Hepatocyte (in vitro differentiated cells): Measurements from ENCODE around the gene MTG2. TPM values are rescaled to one million over a fixed set of nuclear protein-coding genes. Genes with fewer than 3 reads are reported as not detected.

Experiments
- DNase-seq: peaks from one replicate; pipeline ENCODE4 v3.0.0-alpha.2; 2016; ENCODE audit warnings: low spot score
- H2AFZ ChIP-seq: fragments of 200-600 bp; sonication (generic); 2 replicates; pipeline ENCODE4 v1.6.0; 2016; ENCODE audit warnings: antibody characterized with exemption, mild to moderate bottlenecking
- H3K27ac ChIP-seq: fragments of 200-600 bp; sonication (generic); 2 replicates; pipeline ENCODE4 v1.5.1; 2016; ENCODE audit warnings: mild to moderate bottlenecking
- H3K27me3 ChIP-seq: fragments of 200-600 bp; sonication (generic); 2 replicates; pipeline ENCODE4 v1.6.1; 2016
- H3K36me3 ChIP-seq: fragments of 200-600 bp; sonication (generic); replicated peaks from 2 replicates; pipeline ENCODE4 v1.5.1; 2016; ENCODE audit warnings: low read depth; ENCODE audit not compliant: insufficient read depth
- H3K4me1 ChIP-seq: fragments of 200-600 bp; sonication (generic); 2 replicates; pipeline ENCODE4 v1.5.1; 2016; ENCODE audit warnings: mild to moderate bottlenecking, moderate library complexity; ENCODE audit not compliant: insufficient read depth
- H3K4me2 ChIP-seq: fragments of 200-600 bp; sonication (generic); 2 replicates; pipeline ENCODE4 v1.6.0; 2016
- H3K4me3 ChIP-seq: fragments of 200-600 bp; sonication (generic); 2 replicates; pipeline ENCODE4 v1.5.1; 2016; ENCODE audit warnings: mild to moderate bottlenecking
- H3K79me2 ChIP-seq: fragments of 200-600 bp; sonication (generic); 2 replicates; pipeline ENCODE4 v1.6.0; 2017; ENCODE audit warnings: mild to moderate bottlenecking
- H3K9me2 ChIP-seq: fragments of 200-600 bp; sonication (generic); replicated peaks from 2 replicates; pipeline ENCODE4 v1.6.0; 2017; ENCODE audit warnings: mild to moderate bottlenecking; ENCODE audit not compliant: insufficient read depth
- H3K9me3 ChIP-seq: fragments of 200-600 bp; sonication (generic); 2 replicates; pipeline ENCODE4 v1.5.1; 2016; ENCODE audit warnings: low read depth, mild to moderate bottlenecking
- H4K20me1 ChIP-seq: fragments of 200-600 bp; sonication (generic); 2 replicates; pipeline ENCODE4 v1.6.0; 2016; ENCODE audit warnings: mild to moderate bottlenecking; ENCODE audit not compliant: insufficient read depth, poor library complexity, severe bottlenecking
- EZH2 ChIP-seq: fragments of 200-600 bp; sonication (generic); IDR thresholded peaks from 2 replicates; pipeline ENCODE4 v1.6.1; 2016; ENCODE audit warnings: antibody characterized with exemption, mild to moderate bottlenecking, borderline replicate concordance
- EZH2phosphoT487 ChIP-seq: fragments of 200-600 bp; sonication (generic); IDR thresholded peaks from one replicate; pipeline ENCODE4 v1.6.1; 2018; ENCODE audit warnings: antibody characterized with exemption, mild to moderate bottlenecking, low read depth, moderate library complexity; ENCODE audit not compliant: unreplicated experiment, severe bottlenecking
- whole genome bisulfite sequencing: methylation state at CpG from one replicate; pipeline ENCODE4 v1.1.6; 2016; ENCODE audit warnings: low lambda C conversion rate; ENCODE audit errors: missing lambda C conversion rate; 5-methylcytosine and 5-hydroxymethylcytosine counted together
- polyA plus RNA-seq: library from polyadenylated mRNA; unstranded; fragments of >200 nt; fragmentation: Nextera tagmentation; extraction: Ambion mirVana; gene quantifications from 2 replicates; pipeline ENCODE4 v1.2.1, GENCODE V29; 2016
- total RNA-seq: library from RNA; depleted of rRNA; stranded (reverse); fragments of >200 nt; gene quantifications from 2 replicates; pipeline ENCODE4 v1.2.3, GENCODE V29; 2014
- TF ChIP-seq, protein P1 (sequence below): fragments of 200-600 bp; sonication (generic); IDR thresholded peaks from 2 replicates; pipeline ENCODE4 v1.5.1; 2016; ENCODE audit warnings: antibody characterized with exemption, mild to moderate bottlenecking; ENCODE audit not compliant: poor library complexity

Gene MTG2
- total and polyA plus RNA-seq, 2 experiments from 2014 or later = 18.4 to 26.7 TPM

DNA sequence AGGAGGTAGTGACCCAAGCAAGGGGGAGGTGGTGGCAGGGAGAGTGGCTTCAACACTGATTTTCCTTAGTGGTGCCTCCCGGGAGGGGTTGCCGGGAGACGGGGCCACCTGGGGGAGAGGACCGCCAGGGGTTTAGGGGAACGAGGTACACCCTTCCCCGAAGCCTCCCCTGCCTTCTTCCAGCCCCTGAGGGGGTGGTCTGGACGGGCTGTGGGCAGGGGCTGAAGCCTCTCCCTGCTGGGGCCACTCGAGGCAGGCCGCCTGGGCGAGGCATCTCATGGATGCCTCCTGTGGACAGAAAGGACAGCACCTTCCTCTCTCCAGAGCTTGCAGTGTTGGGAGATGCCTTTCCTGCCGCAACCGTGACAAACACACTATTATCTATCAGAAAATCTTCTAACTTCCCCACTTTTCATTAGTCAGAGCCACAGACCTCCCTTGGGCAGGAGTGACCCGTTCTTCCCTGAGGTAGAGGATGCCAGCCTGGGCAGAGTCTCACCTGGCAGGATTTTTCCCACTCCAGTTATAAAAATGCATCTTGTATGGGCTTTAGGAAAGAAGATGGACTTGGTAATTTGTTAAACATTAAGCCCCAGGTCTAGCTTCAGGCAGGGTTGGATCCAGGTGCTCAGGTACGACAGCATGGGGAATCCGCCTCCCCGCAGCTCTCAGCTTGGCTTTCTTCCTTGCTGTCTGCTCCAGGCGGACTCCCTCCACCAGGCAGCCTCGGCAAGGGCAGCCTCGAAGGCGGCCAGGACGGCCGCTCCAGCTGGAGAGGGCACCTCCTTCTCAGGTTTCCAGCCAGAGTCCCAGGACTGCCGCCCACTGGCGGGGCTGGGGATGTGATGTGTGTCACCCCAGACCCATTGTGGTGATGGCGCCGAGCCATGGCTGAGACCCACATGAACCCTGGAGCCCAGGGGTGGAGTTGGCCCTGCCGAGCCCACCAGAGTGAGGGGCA, 26.2 kb downstream of the MTG2 start:
- WGBS = 58% methylated on average over 27 of the region's 27 CpGs
- Histone ChIP-seq H3K4me2 (no peak overlapping the region), H3K27ac (no peak overlapping the region), H3K9me3 (no peaks in the 10 kb centered on the region), H2AFZ (no peak overlapping the region), H3K4me3 (no peak overlapping the region), H3K79me2 (no peaks in the 10 kb centered on the region), H4K20me1 (no peaks in the 10 kb centered on the region), H3K27me3 (no peaks in the 10 kb centered on the region), H3K36me3 (no peaks in the 10 kb centered on the region), H3K9me2 (no peaks in the 10 kb centered on the region), H3K4me1 (no peaks in the 10 kb centered on the region)
- no peak for DNase-seq
- TF ChIP-seq, protein P1, sequence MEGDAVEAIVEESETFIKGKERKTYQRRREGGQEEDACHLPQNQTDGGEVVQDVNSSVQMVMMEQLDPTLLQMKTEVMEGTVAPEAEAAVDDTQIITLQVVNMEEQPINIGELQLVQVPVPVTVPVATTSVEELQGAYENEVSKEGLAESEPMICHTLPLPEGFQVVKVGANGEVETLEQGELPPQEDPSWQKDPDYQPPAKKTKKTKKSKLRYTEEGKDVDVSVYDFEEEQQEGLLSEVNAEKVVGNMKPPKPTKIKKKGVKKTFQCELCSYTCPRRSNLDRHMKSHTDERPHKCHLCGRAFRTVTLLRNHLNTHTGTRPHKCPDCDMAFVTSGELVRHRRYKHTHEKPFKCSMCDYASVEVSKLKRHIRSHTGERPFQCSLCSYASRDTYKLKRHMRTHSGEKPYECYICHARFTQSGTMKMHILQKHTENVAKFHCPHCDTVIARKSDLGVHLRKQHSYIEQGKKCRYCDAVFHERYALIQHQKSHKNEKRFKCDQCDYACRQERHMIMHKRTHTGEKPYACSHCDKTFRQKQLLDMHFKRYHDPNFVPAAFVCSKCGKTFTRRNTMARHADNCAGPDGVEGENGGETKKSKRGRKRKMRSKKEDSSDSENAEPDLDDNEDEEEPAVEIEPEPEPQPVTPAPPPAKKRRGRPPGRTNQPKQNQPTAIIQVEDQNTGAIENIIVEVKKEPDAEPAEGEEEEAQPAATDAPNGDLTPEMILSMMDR = no peak
- TF ChIP-seq EZH2 (no peak), EZH2phosphoT487 (no peak)

DNA sequence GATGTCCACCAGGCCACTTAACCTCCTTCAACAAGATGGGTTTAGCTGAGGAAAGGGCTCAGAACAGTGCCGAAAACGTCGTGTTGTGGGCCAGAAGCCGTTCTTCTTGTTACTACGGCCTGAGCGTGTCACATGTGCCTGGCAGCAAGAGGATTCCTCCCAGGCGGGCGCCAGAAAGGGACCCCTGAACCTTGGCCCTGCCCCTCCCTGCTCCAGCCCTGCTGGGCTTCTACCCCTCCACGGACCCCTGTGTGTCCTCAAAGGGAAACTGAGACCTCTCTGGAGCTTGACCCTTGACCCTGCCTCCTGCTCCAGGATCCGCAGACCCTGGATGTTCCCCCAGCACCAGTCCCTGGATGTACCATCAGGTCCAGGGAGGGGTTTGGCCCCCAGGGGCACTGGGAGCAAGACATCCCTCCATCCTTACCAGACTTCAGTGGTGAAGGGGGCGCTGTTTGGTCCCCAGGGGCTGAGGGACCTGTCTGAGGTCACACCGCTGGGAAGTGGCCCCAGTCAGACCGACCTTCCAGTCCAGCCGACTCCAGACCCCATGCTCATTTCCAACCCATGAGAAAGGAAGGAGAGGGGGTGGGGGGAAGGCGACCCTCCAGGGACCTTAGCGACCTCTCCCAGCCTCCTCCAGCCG, 27.1 kb downstream of the MTG2 start:
- Histone ChIP-seq H3K79me2 (no peaks in the 10 kb centered on the region), H3K9me3 (no peaks in the 10 kb centered on the region), H2AFZ (no peak overlapping the region), H3K4me1 (no peaks in the 10 kb centered on the region), H3K27ac (no peak overlapping the region), H3K9me2 (no peaks in the 10 kb centered on the region), H3K4me3 (no peak overlapping the region), H3K27me3 (peaks cover 7% of the 10 kb centered on the region), H3K4me2 (no peak overlapping the region), H3K36me3 (no peaks in the 10 kb centered on the region), H4K20me1 (no peaks in the 10 kb centered on the region)
- WGBS = 82% methylated on average over 17 of the region's 17 CpGs
- no peak for DNase-seq
- no peak for TF ChIP-seq EZH2phosphoT487
- TF ChIP-seq EZH2 = no peak
- TF ChIP-seq, protein P1 = no peak

DNA sequence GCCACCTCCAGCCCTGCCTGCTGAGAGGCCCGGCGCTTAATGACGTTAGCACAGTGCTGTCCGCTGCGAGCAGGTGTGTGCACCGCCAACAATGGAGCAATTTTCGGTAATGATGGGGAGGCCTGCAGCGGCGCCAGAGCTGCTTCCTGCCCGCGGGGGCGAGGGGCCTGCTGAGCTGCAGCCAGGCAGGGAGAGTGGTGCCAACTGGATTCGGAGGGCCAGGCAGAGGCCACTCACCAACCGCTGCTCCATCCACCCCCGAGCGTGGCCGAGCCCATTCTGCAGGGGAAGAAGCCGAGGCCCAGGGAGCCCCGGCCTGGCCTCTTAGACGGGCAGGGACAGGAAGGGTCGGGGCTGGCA, 27.6 kb downstream of the MTG2 start:
- no peak overlapping the region for H2AFZ ChIP-seq
- no peaks in the 10 kb centered on the region for H4K20me1 ChIP-seq
- TF ChIP-seq, protein P1 = no peak
- TF ChIP-seq EZH2 = no peak
- H3K9me3 ChIP-seq = no peaks in the 10 kb centered on the region
- no peak for DNase-seq
- peaks cover 11% of the 10 kb centered on the region for H3K27me3 ChIP-seq
- H3K36me3 ChIP-seq = no peaks in the 10 kb centered on the region
- 88% methylated on average over 20 of the region's 21 CpGs for WGBS
- H3K4me3 ChIP-seq = no peak overlapping the region
- H3K27ac ChIP-seq = no peak overlapping the region
- no peaks in the 10 kb centered on the region for H3K79me2 ChIP-seq
- H3K4me2 ChIP-seq = no peak overlapping the region
- no peaks in the 10 kb centered on the region for H3K4me1 ChIP-seq
- no peaks in the 10 kb centered on the region for H3K9me2 ChIP-seq
